ENCODE measurements around the gene GOLGA8Q. TPM values are rescaled to one million over a fixed set of nuclear protein-coding genes. Genes with fewer than 3 reads are reported as not detected.

Gene GOLGA8Q
- total RNA-seq, 1 donor from 2014 or later = 1.4 TPM

Other genes starting within 250 kb of the GOLGA8Q start
- gene CHRFAM7A, start 158.5 kb upstream of the GOLGA8Q start, total RNA-seq = 0.22 TPM
- gene GOLGA8R, start 137.8 kb upstream of the GOLGA8Q start, total RNA-seq = 4.3 TPM
- not detected for gene GOLGA8H, start 52.0 kb downstream of the GOLGA8Q start, total RNA-seq